NCI-H2029 (cell line): ENCODE data around the gene SLC29A3.

ENCODE experiments used
- DNase-seq: peaks from one replicate; lab custom pipeline; 2025; lab: John Stamatoyannopoulos, UW

SLC29A3 gene

DNA sequence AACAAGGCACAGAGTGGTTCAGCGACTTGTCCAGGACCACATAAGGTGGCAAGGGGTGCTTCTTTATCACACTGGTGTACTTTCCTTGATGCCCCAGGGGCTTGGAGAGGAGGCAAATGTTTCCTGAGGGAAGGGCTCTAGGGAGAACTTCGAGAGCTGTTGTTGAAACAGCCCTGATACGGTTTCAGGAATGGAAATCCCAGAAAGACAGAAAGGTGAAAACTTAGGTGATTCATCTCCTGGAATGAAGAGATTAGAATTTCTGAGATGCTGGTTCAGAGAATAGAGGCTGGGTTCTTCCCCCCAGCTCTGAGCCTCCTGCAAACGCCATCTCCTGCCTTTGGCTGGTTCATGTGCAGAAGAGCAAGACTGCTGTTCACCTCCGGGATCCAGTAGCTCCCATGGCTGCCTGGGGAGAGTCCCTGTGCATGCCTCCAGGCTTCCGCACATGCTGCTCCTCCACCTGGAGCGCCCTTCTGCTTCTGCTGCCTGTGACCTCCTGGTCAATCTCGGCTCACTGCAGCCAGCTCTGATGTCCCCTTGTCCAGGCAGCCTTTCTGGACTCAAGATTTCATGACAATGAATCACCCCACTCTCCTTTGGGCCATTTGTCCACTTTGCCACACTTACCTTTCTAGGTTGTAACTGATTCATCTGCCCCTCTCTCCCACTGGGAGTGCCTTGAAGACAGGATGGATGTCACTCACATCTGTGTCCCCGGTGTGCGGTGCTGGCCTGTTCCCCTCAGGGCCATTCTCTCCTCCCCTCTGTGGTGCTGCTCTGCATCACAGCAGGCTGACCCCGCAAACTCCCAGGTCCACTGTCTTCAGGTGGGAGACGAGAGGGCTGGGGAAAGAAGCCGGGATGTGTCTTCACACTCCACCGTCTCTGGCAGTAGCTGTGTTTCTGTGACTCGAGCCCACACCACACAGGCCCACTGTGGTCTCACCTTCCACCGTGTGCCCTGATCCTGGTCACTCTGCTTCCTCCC lies 74.0 kb downstream of the SLC29A3 start:
- DNase-seq: no peak

DNA sequence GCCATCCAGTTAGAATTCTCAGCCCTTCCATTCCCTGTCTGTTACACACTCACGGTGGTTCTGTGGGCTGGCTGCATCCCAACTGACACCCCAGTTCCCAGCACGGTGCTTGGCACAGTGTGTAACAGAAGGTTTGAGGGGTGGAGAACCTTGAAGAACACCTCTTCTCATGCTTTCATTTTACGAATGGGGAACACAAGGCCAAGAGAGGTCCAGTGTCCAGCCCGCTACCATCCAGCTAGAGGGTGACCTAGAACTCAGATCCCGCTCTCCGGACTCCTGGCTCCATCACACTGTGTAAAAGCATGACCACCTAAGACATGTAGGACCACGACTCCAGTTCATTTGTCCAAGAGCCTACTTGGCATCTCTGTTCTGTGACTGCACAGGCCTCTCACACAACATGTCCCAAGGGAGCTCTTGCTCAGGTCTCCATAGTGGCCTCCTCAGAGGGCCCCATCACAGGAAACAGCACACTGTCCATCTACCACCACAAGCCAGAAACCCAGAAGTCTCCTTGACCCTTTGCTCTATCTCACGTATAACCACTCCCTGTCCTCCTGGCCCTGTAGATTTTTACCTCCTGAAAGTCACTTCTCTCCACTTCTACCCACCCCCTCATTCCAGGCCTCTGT lies 74.9 kb downstream of the SLC29A3 start:
- no peak for DNase-seq

DNA sequence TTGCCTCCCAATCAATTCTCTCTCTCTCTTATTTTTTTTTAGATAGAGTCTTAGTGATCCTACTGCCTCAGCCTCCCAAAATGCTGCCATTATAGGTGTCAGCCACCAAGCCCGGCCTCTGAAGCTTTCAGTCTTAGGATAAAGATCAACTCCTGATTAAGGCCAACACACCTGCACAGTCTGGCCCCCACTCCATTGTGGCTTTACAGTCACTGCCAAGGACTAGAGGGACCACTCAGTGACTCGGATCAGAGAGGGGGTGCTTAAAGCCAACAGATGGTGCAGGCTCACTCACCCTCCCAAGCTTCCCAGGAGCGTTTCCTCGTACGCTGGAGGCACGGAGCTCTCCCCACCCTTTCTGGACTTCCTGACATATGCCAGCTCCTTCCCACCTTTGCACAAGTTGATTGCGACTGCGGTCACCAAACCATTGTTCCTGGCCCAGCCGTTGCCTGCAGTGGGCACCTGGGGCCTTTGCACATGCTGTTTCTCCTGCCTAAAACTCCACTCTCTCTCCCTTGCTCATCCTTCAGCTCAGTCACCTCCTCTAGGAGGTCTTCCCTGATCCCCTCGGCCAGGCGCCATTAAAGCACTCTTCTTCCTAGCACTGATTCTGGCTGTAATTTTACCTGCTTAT lies 76.0 kb downstream of the SLC29A3 start:
- DNase-seq: no peak

DNA sequence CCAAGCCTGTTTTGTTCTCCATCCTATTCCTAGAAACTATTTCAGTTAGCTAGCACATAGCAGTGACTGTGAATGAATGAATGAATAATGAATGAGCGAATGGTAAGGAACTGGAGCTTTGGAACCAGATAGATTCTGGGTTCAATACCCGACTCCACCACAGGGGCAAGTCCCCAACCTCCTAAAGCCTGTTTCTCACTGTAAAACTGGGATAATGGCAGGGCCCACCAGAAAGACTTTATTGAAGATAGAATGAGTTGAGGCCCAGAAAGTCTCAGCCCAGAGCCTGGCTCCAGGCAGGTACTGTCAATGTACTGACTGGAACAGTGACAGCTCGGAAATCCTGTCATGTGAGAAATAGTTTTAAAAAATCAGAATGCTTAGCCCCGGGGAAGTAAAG lies 76.6 kb downstream of the SLC29A3 start:
- DNase-seq: no peak

DNA sequence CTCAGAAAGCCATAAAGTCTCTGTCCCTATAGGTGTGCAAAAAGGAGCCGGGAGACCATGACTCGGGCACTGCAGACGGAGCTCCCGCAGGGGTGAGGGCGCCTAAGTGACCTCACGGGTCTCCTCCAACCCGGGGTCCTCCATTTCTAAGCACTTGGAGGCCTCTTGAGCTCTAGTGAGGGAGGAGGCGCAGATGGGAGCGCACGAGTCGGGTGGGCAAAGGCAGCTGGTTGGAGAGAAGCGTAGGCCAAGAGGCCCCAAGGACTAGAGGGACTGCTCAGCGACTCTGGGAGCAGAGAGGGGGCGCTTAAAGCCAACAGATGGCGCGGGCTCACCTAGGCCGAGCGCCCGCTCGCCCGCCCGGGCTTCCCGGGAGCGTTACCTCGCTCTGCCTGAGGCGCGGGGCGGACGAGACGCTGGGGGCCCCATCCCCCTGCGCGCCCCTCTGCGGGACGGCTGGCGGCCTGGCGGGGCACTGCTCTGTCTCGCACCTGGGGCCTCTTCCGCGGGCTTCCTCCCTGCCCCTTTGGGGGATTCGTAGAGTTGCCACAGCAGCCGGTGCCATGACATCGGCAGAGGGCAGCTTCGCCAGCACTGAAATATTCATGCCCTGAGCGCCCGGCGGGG lies 77.1 kb downstream of the SLC29A3 start:
- DNase-seq: no peak

DNA sequence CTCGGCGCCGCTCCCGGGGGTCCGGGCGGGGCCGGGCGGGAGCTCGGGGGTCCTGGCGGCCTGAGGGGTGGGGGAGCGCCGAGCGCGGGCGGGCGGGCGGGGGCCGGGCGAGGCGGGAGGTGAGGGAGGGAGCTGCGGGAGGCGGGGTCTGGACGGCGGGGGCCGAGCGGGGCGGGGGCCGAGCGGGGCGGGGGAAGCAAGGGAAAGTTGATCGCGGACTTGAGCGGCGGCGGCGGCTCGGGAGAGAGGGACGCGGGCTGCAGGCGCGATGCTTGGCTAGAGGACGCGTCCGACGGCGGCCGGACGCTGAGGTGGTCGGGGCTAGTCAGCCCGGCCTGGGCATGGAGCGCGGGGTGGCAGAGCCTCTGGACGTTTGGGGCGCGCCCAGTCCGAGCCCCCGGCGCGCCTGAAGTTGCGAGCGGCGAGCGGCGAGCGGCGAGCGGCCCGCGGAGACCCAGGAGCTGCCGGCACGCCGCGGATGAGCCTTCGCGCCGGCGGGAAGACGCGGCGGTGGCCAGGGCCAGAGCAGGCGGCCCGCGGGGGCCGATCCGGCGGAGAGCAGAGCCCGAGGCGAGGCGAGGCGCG lies 77.7 kb downstream of the SLC29A3 start, which contains the start of gene CDH23:
TSS of gene CDH23 (plus strand) at position 210 of the 585 bp plus-strand sequence. CDS start 42,912 bp downstream, outside the sequence.
- DNase-seq: no peak

DNA sequence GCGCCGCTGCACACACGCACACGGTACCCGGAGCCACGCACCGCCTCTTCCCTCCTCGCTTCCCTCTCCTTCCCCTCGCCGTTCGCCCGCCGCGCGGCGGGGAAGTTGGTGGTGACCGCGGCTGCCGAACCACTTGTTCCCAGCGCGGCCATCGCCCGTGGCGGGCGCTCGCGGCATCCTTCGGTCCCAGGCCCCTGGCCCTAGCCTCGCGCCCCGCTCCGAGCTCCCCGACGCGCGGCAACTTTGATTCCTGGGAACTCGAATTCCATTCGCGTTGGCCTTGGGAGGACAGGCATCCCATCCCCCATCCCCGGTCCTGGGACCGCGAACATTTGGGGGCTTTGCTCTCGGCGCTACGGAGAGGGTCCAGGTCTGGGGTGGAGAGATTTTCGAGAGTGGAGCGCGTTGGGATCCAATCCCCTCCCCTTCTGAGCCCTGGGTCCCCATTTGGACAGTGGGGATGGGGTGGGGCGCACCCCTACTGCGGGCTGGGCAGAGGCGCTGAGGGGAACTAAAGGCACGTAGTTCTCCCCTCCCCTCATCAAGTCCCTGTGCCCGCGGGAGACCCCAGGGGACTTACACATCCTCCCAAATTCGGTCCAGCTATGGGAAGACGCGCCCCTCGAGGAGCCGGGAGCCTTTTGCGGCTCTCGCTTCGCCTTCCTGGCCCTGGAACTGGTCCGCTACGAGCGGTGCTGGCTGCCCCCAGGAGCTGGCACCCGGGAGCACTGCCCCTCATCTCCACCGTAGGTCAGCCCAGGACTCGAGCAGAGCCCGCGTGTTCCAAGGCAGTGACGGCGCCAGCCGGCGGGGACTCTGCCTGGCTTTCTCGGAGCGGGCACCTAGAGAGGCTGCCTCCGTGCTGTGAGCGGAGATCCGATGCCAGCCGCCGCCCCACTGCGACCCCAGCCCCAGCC lies 78.5 kb downstream of the SLC29A3 start:
- no peak for DNase-seq

DNA sequence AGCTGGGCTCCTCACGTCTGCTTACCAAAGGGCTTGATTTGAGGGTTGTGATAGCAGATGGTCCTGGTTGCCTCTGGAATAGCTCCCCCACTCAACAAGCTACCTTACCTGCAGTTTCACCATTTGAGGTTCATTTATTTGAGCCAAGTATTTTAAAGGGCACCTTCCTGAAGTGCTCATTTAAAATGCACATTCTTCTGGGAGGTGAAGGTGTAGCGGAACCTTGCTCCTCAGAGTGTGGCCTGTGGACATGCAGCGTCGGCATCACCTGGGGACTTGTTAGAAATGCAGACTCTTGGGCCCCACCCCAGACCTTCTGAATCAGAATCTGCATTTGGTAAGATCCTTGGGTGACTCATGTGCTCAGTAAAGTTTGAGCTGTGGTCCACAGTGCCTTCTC lies 79.9 kb downstream of the SLC29A3 start:
- no peak for DNase-seq

DNA sequence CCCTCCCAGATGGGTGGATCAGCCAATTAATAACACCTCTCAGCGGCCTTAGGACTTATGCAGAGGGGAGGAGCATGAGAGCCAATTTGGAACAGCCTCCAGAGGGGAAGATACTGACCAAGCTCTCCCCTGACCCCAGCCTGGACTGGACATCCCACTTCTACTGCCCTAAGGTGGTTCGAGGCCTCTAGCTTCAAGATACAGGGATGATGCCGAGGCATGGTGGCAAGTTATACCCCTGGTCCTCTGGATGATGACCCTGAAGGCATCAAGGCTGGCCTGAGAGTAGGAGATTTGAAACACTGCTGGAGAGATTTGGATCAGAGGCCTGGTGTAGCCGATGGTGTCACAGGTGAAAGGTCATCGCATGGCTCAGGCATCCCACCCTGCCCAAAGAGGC lies 80.9 kb downstream of the SLC29A3 start:
- no peak for DNase-seq

DNA sequence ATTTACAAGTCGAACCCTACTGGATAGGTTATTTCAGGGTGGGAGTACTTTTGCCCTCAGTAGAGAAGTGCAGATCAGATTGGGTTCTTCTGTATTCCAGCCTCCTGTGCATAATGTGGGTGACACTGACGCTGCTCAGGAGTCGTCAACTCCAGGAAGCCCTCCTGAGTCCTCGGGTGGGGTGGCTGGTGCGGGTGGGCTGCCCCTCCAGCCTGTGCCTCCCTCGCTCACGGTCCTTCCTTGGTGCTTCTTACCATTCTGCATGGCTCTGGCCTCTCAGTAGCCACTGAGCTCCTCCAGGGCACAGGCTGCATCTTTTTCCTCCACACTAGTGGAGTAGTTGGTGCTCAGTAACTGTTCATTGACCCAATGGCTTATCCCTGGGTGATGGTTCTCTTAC lies 82.0 kb downstream of the SLC29A3 start:
- DNase-seq: no peak

DNA sequence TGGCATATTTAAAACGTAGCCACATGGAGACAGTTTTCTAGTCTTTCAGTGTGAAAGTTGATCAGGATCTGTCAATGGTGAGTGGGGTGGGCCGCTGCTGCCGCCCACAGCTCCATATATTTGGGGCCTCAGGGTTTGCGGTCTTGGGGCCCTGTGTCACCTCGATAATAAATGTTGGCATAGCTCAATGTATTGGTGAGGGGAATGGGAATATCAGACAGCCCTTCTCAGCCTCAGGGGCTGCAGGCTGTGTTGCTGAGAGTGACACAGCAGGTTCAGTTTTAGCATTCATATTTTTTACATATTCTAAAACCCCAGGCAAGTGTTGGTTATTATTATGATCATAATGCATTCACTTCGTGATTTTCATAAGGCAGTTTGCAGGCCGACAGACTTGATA lies 82.9 kb downstream of the SLC29A3 start:
- DNase-seq: no peak

DNA sequence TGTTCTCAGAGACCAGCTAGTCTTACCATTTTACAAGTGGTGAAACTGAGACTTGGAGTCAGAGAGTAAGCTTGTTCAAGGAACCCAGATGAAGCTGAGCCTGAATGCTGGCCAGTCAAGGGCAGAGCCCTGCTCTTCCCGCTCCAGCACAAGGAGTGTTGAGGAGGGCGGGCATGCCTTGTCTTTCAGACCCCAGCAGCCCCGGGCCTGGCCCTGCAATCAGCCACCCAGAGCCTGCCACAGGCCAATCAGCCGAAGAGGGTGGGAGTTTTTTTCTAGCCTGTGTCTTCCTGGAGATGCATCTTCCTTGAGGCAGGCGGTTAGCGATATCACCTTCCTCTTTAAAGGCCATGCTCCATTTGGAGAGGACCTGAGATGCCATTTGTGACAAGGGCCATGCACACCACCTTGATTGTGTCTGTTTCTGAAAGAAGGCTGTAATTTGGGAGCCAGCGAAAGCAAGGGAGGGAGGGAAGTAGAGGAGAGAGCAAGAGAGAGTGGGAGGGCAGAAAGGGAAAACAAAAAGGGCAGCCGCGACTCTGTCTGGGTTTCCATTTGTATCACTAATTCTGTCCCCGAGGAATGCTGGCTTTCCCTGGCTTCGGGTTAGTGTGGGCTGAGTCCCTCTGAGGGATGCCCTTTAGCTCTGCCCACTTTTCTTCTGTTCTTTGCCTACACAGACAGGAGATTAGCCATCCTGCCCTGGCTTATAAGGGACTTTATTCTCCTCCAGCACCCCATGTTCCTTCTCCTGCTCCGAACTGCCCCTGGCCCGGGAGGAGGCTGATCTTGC lies 85.6 kb downstream of the SLC29A3 start:
- DNase-seq: no peak

DNA sequence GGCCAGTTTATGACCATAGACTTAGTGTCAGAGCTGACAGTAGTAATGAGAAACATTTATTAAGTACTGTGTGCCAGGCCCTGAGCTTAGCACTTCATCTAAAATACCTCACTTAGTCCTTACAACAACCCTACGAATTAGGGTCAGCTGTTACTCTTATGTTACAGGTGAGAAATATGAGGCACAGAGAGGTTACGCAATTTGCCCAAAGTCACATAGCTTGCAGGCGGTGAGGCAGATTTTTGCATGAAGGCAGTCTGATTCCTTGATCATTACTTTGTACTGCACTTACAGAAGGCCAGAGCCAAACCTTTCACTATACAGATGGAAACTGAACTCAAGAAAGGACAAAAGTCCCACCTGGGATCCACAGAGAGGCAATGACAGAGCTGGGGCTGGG lies 87.8 kb downstream of the SLC29A3 start:
- DNase-seq: no peak

DNA sequence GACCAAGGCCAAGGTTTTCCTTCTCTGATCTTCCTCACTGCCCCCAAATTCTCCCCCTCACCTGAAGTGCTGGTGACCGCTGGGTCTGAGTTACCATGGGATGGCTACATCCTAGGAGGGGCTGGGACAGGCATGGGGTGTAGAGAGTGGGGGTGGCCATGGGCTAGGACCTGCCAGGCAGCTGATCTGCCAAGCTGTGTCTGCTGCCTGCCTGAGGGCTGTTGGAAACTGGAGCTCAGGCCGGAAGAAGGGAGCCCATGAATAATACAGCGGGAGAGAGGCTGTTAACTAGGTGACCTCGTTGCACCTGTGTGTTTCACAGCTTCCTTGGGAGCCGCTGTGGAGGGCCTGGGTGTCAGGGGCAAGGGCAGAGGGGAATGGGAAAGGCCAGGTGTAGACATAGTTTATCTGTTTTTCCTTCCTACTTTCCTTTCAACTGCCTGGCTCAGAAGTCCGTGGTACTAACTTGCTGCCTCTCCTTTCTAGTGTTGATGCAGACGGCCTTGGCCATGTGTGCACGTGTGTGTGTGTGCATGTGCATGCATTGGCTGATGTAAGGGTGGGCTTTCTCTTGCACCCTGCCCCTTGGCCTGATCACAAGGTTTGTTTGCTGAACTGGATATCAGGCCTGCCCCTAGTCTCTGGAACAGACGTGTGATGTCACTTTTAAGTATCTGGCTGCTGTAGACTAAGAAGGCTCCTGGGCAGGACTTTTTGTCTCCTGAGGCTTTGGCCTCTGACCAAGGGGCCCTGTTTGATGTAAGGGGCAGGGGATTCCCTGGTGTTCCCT lies 89.6 kb downstream of the SLC29A3 start:
- DNase-seq: no peak

DNA sequence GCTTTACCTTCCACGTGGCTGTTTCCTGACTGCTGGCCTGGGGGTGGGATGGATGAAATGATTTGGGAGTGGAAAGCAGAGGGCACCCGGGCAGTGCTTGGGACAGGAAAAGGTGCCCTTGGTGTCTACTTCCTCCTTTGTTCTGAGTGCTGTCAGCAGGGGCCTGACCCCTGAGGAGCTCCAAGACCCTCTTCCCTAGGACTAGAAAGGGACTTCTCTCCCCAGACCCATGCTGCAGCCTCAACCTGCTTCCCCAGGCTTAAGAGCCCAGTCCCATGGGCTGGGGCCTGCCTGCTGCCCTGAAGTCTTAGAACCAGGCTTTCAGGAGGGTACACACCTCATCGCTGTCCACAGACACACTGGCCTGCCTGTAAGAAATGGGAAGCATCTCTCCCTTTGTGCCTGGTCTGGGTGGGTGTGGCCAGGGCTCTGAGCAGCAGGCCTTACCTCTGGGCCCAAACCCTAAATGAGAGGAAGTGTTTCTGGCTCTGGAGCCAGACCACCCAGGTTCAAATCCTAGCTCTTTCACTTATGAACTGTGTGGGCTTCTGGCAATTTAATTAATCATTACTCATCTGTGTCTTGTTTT lies 90.6 kb downstream of the SLC29A3 start:
- DNase-seq: no peak
